Activated B cell treated with CpG ODN at 0.5 μM for 24 hours (primary cell): ENCODE data around the gene DIABLO. TPM values are rescaled to one million over a fixed set of nuclear protein-coding genes. Genes with fewer than 3 reads are reported as not detected.
"Not testable (repeated sequence)": the region's sequence is repeated elsewhere in the genome, so short reads cannot be mapped to it uniquely, and the experiment has no call there.

Experiments used
- ATAC-seq: fragments of 200-7000 bp; cut with Tn5 transposase; one replicate; pipeline ENCODE4 v1.10.0; 2021; ENCODE audit warnings: low read depth, mild to moderate bottlenecking, moderate library complexity
- CTCF ChIA-PET: fragments of 350-600 bp; sonication (Branson Sonifier 250); formaldehyde crosslinking; loops from one replicate; lab custom pipeline; 2021; ENCODE audit warnings: antibody characterized with exemption; lab: Charles Lee
- POLR2A ChIA-PET: fragments of 350-600 bp; sonication (Branson Sonifier 250); formaldehyde crosslinking; loops from one replicate; lab custom pipeline; 2021; ENCODE audit warnings: antibody characterized with exemption; lab: Charles Lee
- DNase-seq: peaks from one replicate; pipeline ENCODE4 v3.0.0; 2022
- H3K27ac Mint-ChIP-seq: one replicate; pipeline ENCODE4 v1.8.0; 2020; ENCODE audit warnings: mixed read lengths
- H3K27me3 Mint-ChIP-seq: one replicate; pipeline ENCODE4 v1.8.0; 2021; ENCODE audit warnings: mixed read lengths
- H3K36me3 Mint-ChIP-seq: one replicate; pipeline ENCODE4 v1.8.0; 2021; ENCODE audit warnings: low read depth, mixed read lengths
- H3K4me1 Mint-ChIP-seq: one replicate; pipeline ENCODE4 v1.8.0; 2021; ENCODE audit warnings: mixed read lengths
- H3K4me3 Mint-ChIP-seq: one replicate; pipeline ENCODE4 v1.8.0; 2020; ENCODE audit warnings: mild to moderate bottlenecking, mixed read lengths
- H3K9me3 Mint-ChIP-seq: one replicate; pipeline ENCODE4 v1.8.0; 2020; ENCODE audit warnings: mixed read lengths
- intact Hi-C: fragments of 100-400 bp; cut with micrococcal nuclease; formaldehyde crosslinking; loops from one replicate; pipeline ENCODE4 v1.15.1; 2024
- total RNA-seq: library from RNA; stranded (reverse); gene quantifications from 2 replicates; pipeline ENCODE4 v1.2.3, GENCODE V29; 2022
- TF ChIP-seq, protein P1 (sequence below): fragments of 200-600 bp; IDR thresholded peaks from one replicate; pipeline ENCODE4 v1.8.0; 2022; ENCODE audit warnings: antibody characterized with exemption, mild to moderate bottlenecking

Gene DIABLO
- total RNA-seq, 1 donor from 2014 or later, result 51.3 TPM

- H3K36me3 Mint-ChIP-seq, result no peaks in the 10 kb centered on the region
- POLR2A ChIA-PET, result interaction anchor here (0.5 to 0.9 kb wide), 2 partner anchors 39 to 42 kb away, joined by 3 to 5 read pairs; partner anchors contain the start of gene DIABLO
- intact Hi-C loops, result no loop called here
- no peaks in the 10 kb centered on the region for H3K27me3 Mint-ChIP-seq
- no peaks in the 10 kb centered on the region for H3K9me3 Mint-ChIP-seq
- no peak overlapping the region for H3K27ac Mint-ChIP-seq
- H3K4me1 Mint-ChIP-seq, result peaks cover 20% of the 10 kb centered on the region
- H3K4me3 Mint-ChIP-seq, result peak overlapping the region; percentile 66
- TF ChIP-seq, protein P1, sequence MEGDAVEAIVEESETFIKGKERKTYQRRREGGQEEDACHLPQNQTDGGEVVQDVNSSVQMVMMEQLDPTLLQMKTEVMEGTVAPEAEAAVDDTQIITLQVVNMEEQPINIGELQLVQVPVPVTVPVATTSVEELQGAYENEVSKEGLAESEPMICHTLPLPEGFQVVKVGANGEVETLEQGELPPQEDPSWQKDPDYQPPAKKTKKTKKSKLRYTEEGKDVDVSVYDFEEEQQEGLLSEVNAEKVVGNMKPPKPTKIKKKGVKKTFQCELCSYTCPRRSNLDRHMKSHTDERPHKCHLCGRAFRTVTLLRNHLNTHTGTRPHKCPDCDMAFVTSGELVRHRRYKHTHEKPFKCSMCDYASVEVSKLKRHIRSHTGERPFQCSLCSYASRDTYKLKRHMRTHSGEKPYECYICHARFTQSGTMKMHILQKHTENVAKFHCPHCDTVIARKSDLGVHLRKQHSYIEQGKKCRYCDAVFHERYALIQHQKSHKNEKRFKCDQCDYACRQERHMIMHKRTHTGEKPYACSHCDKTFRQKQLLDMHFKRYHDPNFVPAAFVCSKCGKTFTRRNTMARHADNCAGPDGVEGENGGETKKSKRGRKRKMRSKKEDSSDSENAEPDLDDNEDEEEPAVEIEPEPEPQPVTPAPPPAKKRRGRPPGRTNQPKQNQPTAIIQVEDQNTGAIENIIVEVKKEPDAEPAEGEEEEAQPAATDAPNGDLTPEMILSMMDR, result no peak
- DNase-seq (no peak), ATAC-seq (no peak)
- CTCF ChIA-PET, result no interaction called here
Measured at GRCh38 chr12:122183588-122183940, 42.3 kb downstream of the DIABLO start.

GRCh38 chr12:122182887-122183587 is 42.8 kb downstream of the DIABLO start, which contains the start of gene LRRC43:
TSS of gene LRRC43 (plus strand) at chr12:122183123. CDS start at chr12:122183145, 22 bp downstream.
- Mint-ChIP-seq H3K27me3 (no peaks in the 10 kb centered on the region), H3K36me3 (no peaks in the 10 kb centered on the region), H3K4me1 (peaks cover 20% of the 10 kb centered on the region), H3K4me3 (peak within 1 kb of the TSS; percentile 81), H3K27ac (no peak within 1 kb of the TSS), H3K9me3 (no peaks in the 10 kb centered on the region)
- ChIA-PET POLR2A (interaction anchor here (0.5 to 0.9 kb wide), 3 partner anchors 40 to 502 kb away, joined by 3 to 5 read pairs (median 3); partner anchors contain the start of gene DIABLO), CTCF (no interaction called here)
- ATAC-seq, result peak; percentile 75
- intact Hi-C loops, result no loop called here
- TF ChIP-seq, protein P1, result no peak
- peak; percentile 47 for DNase-seq

GRCh38 chr12:122176473-122176872 is 49.4 kb downstream of the DIABLO start:
- H3K4me1 Mint-ChIP-seq, H3K36me3 Mint-ChIP-seq, H3K27me3 Mint-ChIP-seq, ATAC-seq, H3K27ac Mint-ChIP-seq, intact Hi-C loops, CTCF ChIA-PET, POLR2A ChIA-PET, H3K9me3 Mint-ChIP-seq, H3K4me3 Mint-ChIP-seq, DNase-seq: not testable (repeated sequence)

- H3K27ac Mint-ChIP-seq, result no peak within 1 kb of the TSS
- no peaks in the 10 kb centered on the region for H3K4me1 Mint-ChIP-seq
- no peaks in the 10 kb centered on the region for H3K9me3 Mint-ChIP-seq
- intact Hi-C loops, result no loop called here
- peaks cover 5% of the 10 kb centered on the region for H3K27me3 Mint-ChIP-seq
- CTCF ChIA-PET, result no interaction called here
- TF ChIP-seq, protein P1, result no peak
- no peak within 1 kb of the TSS for H3K4me3 Mint-ChIP-seq
- no peaks in the 10 kb centered on the region for H3K36me3 Mint-ChIP-seq
- POLR2A ChIA-PET, result no interaction called here
- DNase-seq (no peak), ATAC-seq (no peak)
Measured at GRCh38 chr12:122174155-122174845, 51.6 kb downstream of the DIABLO start, which contains the start of gene IL31. TSS of gene IL31 (minus strand) at chr12:122174221. CDS start at chr12:122174172, 49 bp downstream.

DNA sequence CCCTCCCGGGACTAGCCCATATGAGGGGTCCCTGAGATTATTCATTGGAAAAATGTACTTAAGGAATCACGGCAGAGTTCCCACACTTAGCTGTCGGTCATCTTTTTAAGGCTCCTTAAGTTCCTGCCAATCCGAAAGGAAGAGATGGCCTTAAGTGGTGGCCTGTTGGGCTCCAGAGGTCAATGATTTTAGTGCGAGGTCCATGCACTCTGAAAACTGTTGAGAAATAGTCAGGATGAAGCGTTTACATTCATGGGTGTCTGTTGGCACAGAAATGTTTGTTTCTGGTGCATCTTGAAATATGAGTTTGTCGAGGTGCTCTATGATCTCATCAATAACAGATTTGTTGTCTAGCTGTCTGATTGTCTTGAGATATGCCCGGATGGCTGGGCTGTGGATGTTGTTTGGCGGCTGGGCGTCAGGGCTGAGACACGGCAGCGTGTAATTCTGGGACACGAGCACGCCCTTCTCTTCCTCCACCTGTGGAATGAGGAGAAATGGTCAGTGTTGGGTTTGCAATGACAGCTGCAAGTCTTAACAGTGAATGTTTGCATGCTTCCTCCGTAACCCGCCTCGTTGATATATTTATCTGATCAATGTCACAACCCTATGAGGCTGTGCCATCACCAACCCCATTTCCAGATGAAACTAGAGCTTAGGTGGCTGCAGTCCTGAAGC is 53.5 kb downstream of the DIABLO start:
- Mint-ChIP-seq H3K27me3 (peaks cover 7% of the 10 kb centered on the region), H3K36me3 (no peaks in the 10 kb centered on the region), H3K4me1 (no peaks in the 10 kb centered on the region), H3K4me3 (no peak overlapping the region), H3K27ac (no peak overlapping the region), H3K9me3 (no peaks in the 10 kb centered on the region)
- intact Hi-C loops, result no loop called here
- POLR2A ChIA-PET, result no interaction called here
- ATAC-seq (no peak), DNase-seq (no peak)
- TF ChIP-seq, protein P1, result no peak
- CTCF ChIA-PET, result no interaction called here
